ENCODE data around the gene LAD1. TPM values are rescaled to one million over a fixed set of nuclear protein-coding genes. Genes with fewer than 3 reads are reported as not detected.

The LAD1 gene
- total RNA-seq, 5 donors from 2014 or later (not counting 1 experiment from before 2014, with no cell fraction given) = 0.53 to 1.7 (median 1.1) TPM; not detected in 2

- Mint-ChIP-seq H3K27me3 (peaks cover 24 to 37% of the 10 kb centered on the region in 2 donors), H3K4me1 (no peaks in the 10 kb centered on the region), H3K27ac (no peak overlapping the region), H3K4me3 (no peak overlapping the region), H3K36me3 (no peaks in the 10 kb centered on the region), H3K9me3 (no peaks in the 10 kb centered on the region)
- Histone ChIP-seq H3K27me3 (replicated peaks in 1 of 2; ENCODE audit: control insufficient read depth in 2 of 2, extremely low read depth in 1 of 2, insufficient read depth in 2 of 2, low read length in 1 of 2) (peaks cover 0 to 47% of the 10 kb centered on the region in 2 experiments), H3K4me1 (ENCODE audit: control insufficient read depth in 1 of 2, extremely low read depth in 1 of 2, insufficient read depth in 2 of 2, low read length in 2 of 2) (no peaks in the 10 kb centered on the region), H3K36me3 (ENCODE audit: control insufficient read depth in 2 of 2, extremely low read depth in 1 of 2, insufficient read depth in 1 of 2, low read length in 1 of 2) (no peaks in the 10 kb centered on the region), H3K27ac (ENCODE audit: low read length) (no peak overlapping the region), H3K4me3 (ENCODE audit: control insufficient read depth in 1 of 2, extremely low read depth in 1 of 2, low read length in 1 of 2) (no peak overlapping the region), H3K9me3 (no peaks in the 10 kb centered on the region)
- POLR2A ChIA-PET = no interaction called here
- ATAC-seq (replicated peaks in 1 of 4) = no peak
- no peak for DNase-seq
- CTCF ChIA-PET = no interaction called here
Observed at GRCh38 chr1:201351617-201352016, 47.5 kb downstream of the LAD1 start.

GRCh38 chr1:201350884-201351283, 48.2 kb downstream of the LAD1 start:
- ChIA-PET POLR2A (no interaction called here), CTCF (no interaction called here)
- WGBS (ENCODE audit: insufficient coverage) = 78% methylated on average over 6 of the region's 7 CpGs
- DNase-seq (no peak), ATAC-seq (replicated peaks in 1 of 4) (no peak)
- Mint-ChIP-seq H3K27ac (no peak overlapping the region), H3K4me1 (no peaks in the 10 kb centered on the region), H3K27me3 (peaks cover 24 to 37% of the 10 kb centered on the region in 2 donors), H3K9me3 (no peaks in the 10 kb centered on the region), H3K36me3 (no peaks in the 10 kb centered on the region), H3K4me3 (no peak overlapping the region)
- H3K27me3 ChIP-seq (replicated peaks in 1 of 2; ENCODE audit: control insufficient read depth in 2 of 2, extremely low read depth in 1 of 2, insufficient read depth in 2 of 2, low read length in 1 of 2) = peaks cover 0 to 48% of the 10 kb centered on the region in 2 experiments
- H3K4me1 ChIP-seq (ENCODE audit: control insufficient read depth in 1 of 2, extremely low read depth in 1 of 2, insufficient read depth in 2 of 2, low read length in 2 of 2) = no peaks in the 10 kb centered on the region
- H3K36me3 ChIP-seq (ENCODE audit: control insufficient read depth in 2 of 2, extremely low read depth in 1 of 2, insufficient read depth in 1 of 2, low read length in 1 of 2) = no peaks in the 10 kb centered on the region
- no peaks in the 10 kb centered on the region for H3K9me3 ChIP-seq
- no peak overlapping the region for H3K27ac ChIP-seq (ENCODE audit: low read length)
- no peak overlapping the region for H3K4me3 ChIP-seq (ENCODE audit: control insufficient read depth in 1 of 2, extremely low read depth in 1 of 2, low read length in 1 of 2)

- no peaks in the 10 kb centered on the region for H3K4me1 Mint-ChIP-seq
- DNase-seq = no peak
- no peaks in the 10 kb centered on the region for H3K9me3 ChIP-seq
- no peaks in the 10 kb centered on the region for H3K9me3 Mint-ChIP-seq
- POLR2A ChIA-PET = no interaction called here
- no peak overlapping the region for H3K4me3 ChIP-seq (ENCODE audit: control insufficient read depth in 1 of 2, extremely low read depth in 1 of 2, low read length in 1 of 2)
- H3K27ac ChIP-seq (ENCODE audit: low read length) = no peak overlapping the region
- H3K4me3 Mint-ChIP-seq = no peak overlapping the region
- peaks cover 0 to 51% of the 10 kb centered on the region in 2 experiments for H3K27me3 ChIP-seq (replicated peaks in 1 of 2; ENCODE audit: control insufficient read depth in 2 of 2, extremely low read depth in 1 of 2, insufficient read depth in 2 of 2, low read length in 1 of 2)
- 40% methylated on average over 2 of the region's 2 CpGs for WGBS (ENCODE audit: insufficient coverage)
- no peaks in the 10 kb centered on the region for H3K36me3 Mint-ChIP-seq
- H3K27ac Mint-ChIP-seq = no peak overlapping the region
- H3K4me1 ChIP-seq (ENCODE audit: control insufficient read depth in 1 of 2, extremely low read depth in 1 of 2, insufficient read depth in 2 of 2, low read length in 2 of 2) = no peaks in the 10 kb centered on the region
- H3K27me3 Mint-ChIP-seq = peaks cover 25 to 37% of the 10 kb centered on the region in 2 donors
- H3K36me3 ChIP-seq (ENCODE audit: control insufficient read depth in 2 of 2, extremely low read depth in 1 of 2, insufficient read depth in 1 of 2, low read length in 1 of 2) = no peaks in the 10 kb centered on the region
- CTCF ChIA-PET = no interaction called here
- no peak for ATAC-seq (replicated peaks in 1 of 4)
Observed at GRCh38 chr1:201350361-201350725, 48.8 kb downstream of the LAD1 start.

GRCh38 chr1:201349092-201349491, 50.0 kb downstream of the LAD1 start:
- ChIA-PET CTCF (no interaction called here), POLR2A (no interaction called here)
- ATAC-seq (replicated peaks in 1 of 4) (no peak), DNase-seq (no peak)
- no peaks in the 10 kb centered on the region for H3K9me3 ChIP-seq
- peaks cover 0 to 47% of the 10 kb centered on the region in 2 experiments for H3K27me3 ChIP-seq (replicated peaks in 1 of 2; ENCODE audit: control insufficient read depth in 2 of 2, extremely low read depth in 1 of 2, insufficient read depth in 2 of 2, low read length in 1 of 2)
- no peaks in the 10 kb centered on the region for H3K4me1 ChIP-seq (ENCODE audit: control insufficient read depth in 1 of 2, extremely low read depth in 1 of 2, insufficient read depth in 2 of 2, low read length in 2 of 2)
- H3K27ac ChIP-seq (ENCODE audit: low read length) = no peak overlapping the region
- 71% methylated on average over 3 of the region's 4 CpGs for WGBS (ENCODE audit: insufficient coverage)
- no peak overlapping the region for H3K4me3 Mint-ChIP-seq
- no peak overlapping the region for H3K27ac Mint-ChIP-seq
- H3K36me3 Mint-ChIP-seq = no peaks in the 10 kb centered on the region
- H3K36me3 ChIP-seq (ENCODE audit: control insufficient read depth in 2 of 2, extremely low read depth in 1 of 2, insufficient read depth in 1 of 2, low read length in 1 of 2) = no peaks in the 10 kb centered on the region
- peaks cover 30 to 37% of the 10 kb centered on the region in 2 donors for H3K27me3 Mint-ChIP-seq
- H3K4me3 ChIP-seq (ENCODE audit: control insufficient read depth in 1 of 2, extremely low read depth in 1 of 2, low read length in 1 of 2) = no peak overlapping the region
- no peaks in the 10 kb centered on the region for H3K4me1 Mint-ChIP-seq
- no peaks in the 10 kb centered on the region for H3K9me3 Mint-ChIP-seq

- no peak overlapping the region for H3K4me3 Mint-ChIP-seq
- no peak overlapping the region for H3K27ac Mint-ChIP-seq
- H3K9me3 Mint-ChIP-seq = no peaks in the 10 kb centered on the region
- ChIA-PET CTCF (interaction anchor here in 1 of 2 donors (0.7 kb wide), 1 partner anchor 84 kb away, joined by 4 read pairs; no protein-coding TSS in a partner anchor), POLR2A (no interaction called here)
- peak in 4 of 35 experiments; percentile 3 to 22 (median 10) for DNase-seq
- no peaks in the 10 kb centered on the region for H3K36me3 ChIP-seq (ENCODE audit: control insufficient read depth in 2 of 2, extremely low read depth in 1 of 2, insufficient read depth in 1 of 2, low read length in 1 of 2)
- H3K4me1 Mint-ChIP-seq = no peaks in the 10 kb centered on the region
- peaks cover 0 to 43% of the 10 kb centered on the region in 2 experiments for H3K27me3 ChIP-seq (replicated peaks in 1 of 2; ENCODE audit: control insufficient read depth in 2 of 2, extremely low read depth in 1 of 2, insufficient read depth in 2 of 2, low read length in 1 of 2)
- no peak for ATAC-seq (replicated peaks in 1 of 4)
- H3K9me3 ChIP-seq = no peaks in the 10 kb centered on the region
- whole genome bisulfite sequencing (ENCODE audit: insufficient coverage) = 21% methylated on average over 2 of the region's 6 CpGs
- no peak overlapping the region for H3K27ac ChIP-seq (ENCODE audit: low read length)
- no peaks in the 10 kb centered on the region for H3K4me1 ChIP-seq (ENCODE audit: control insufficient read depth in 1 of 2, extremely low read depth in 1 of 2, insufficient read depth in 2 of 2, low read length in 2 of 2)
- H3K27me3 Mint-ChIP-seq = peaks cover 30 to 33% of the 10 kb centered on the region in 2 donors
- H3K36me3 Mint-ChIP-seq = no peaks in the 10 kb centered on the region
- no peak overlapping the region for H3K4me3 ChIP-seq (ENCODE audit: control insufficient read depth in 1 of 2, extremely low read depth in 1 of 2, low read length in 1 of 2)
Observed at GRCh38 chr1:201348211-201348566, 50.9 kb downstream of the LAD1 start.

- peaks cover 30 to 33% of the 10 kb centered on the region in 2 donors for H3K27me3 Mint-ChIP-seq
- H3K27ac ChIP-seq (ENCODE audit: low read length) = no peak overlapping the region
- no peaks in the 10 kb centered on the region for H3K4me1 ChIP-seq (ENCODE audit: control insufficient read depth in 1 of 2, extremely low read depth in 1 of 2, insufficient read depth in 2 of 2, low read length in 2 of 2)
- no peak overlapping the region for H3K4me3 Mint-ChIP-seq
- ChIA-PET CTCF (interaction anchor here in 1 of 2 donors (0.7 kb wide), 1 partner anchor 84 kb away, joined by 4 read pairs; no protein-coding TSS in a partner anchor), POLR2A (no interaction called here)
- H3K4me3 ChIP-seq (ENCODE audit: control insufficient read depth in 1 of 2, extremely low read depth in 1 of 2, low read length in 1 of 2) = no peak overlapping the region
- H3K4me1 Mint-ChIP-seq = no peaks in the 10 kb centered on the region
- no peaks in the 10 kb centered on the region for H3K9me3 Mint-ChIP-seq
- ATAC-seq (replicated peaks in 1 of 4) = no peak
- no peaks in the 10 kb centered on the region for H3K9me3 ChIP-seq
- WGBS (ENCODE audit: insufficient coverage) = 19% methylated on average over 5 of the region's 7 CpGs
- no peaks in the 10 kb centered on the region for H3K36me3 Mint-ChIP-seq
- H3K27ac Mint-ChIP-seq = no peak overlapping the region
- H3K27me3 ChIP-seq (replicated peaks in 1 of 2; ENCODE audit: control insufficient read depth in 2 of 2, extremely low read depth in 1 of 2, insufficient read depth in 2 of 2, low read length in 1 of 2) = peaks cover 0 to 38% of the 10 kb centered on the region in 2 experiments
- DNase-seq = no peak
- no peaks in the 10 kb centered on the region for H3K36me3 ChIP-seq (ENCODE audit: control insufficient read depth in 2 of 2, extremely low read depth in 1 of 2, insufficient read depth in 1 of 2, low read length in 1 of 2)
Observed at GRCh38 chr1:201347498-201348210, 51.5 kb downstream of the LAD1 start.

Measured in T-cell (primary cell).